Gastroesophageal sphincter (tissue), 4 donors: Measurements from ENCODE around the gene AUNIP. TPM values are rescaled to one million over a fixed set of nuclear protein-coding genes. Genes with fewer than 3 reads are reported as not detected.

ENCODE experiments used
- ATAC-seq: fragments of 150-250 bp; one replicate; pipeline ENCODE4 v1.9.1; 2016; ENCODE audit warnings: mild to moderate bottlenecking, moderate library complexity
- H3K27ac ChIP-seq, 4 donors: fragments of 200-600 bp; sonication (generic) in 3 of 4; 1 replicate in 3 of 4; 2 replicates in 1 of 4; pipeline ENCODE4 v1.5.1; 2016 to 2019
- H3K27me3 ChIP-seq: fragments of 200-600 bp; sonication (generic); one replicate; pipeline ENCODE4 v1.5.1; 2019
- H3K36me3 ChIP-seq, 2 donors: fragments of 200-600 bp; sonication (generic); one replicate each; pipeline ENCODE4 v1.5.1; 2019; ENCODE audit warnings: control low read depth in 1 of 2
- H3K4me1 ChIP-seq, 3 donors: fragments of 200-600 bp; sonication (generic); 1 replicate in 2 of 3; 2 replicates in 1 of 3; pipeline ENCODE4 v1.5.1; 2016 to 2019; ENCODE audit warnings: control low read depth in 2 of 3
- H3K4me3 ChIP-seq, 2 donors: fragments of 200-600 bp; sonication (generic); one replicate each; pipeline ENCODE4 v1.5.1; 2019; ENCODE audit warnings: mild to moderate bottlenecking in 1 of 2, moderate library complexity in 1 of 2
- H3K9me3 ChIP-seq, 3 donors: fragments of 200-600 bp; sonication (generic); one replicate each; pipeline ENCODE4 v1.5.1; 2017 to 2019; ENCODE audit warnings: control low read depth in 2 of 3
- CTCF ChIP-seq, 4 experiments: fragments of 200-600 bp in 2 of 4; fragments of 450-650 bp in 2 of 4; sonication (generic) in 1 of 4; IDR thresholded peaks; one replicate each; pipeline ENCODE4 v1.5.1; 2017 to 2019; ENCODE audit warnings: antibody characterized with exemption in 4 of 4, mild to moderate bottlenecking in 2 of 4, moderate library complexity in 2 of 4
- EP300 ChIP-seq: sonication (generic); formaldehyde crosslinking; IDR thresholded peaks from one replicate; pipeline ENCODE4 v1.6.1; 2017; ENCODE audit warnings: antibody characterized with exemption, mild to moderate bottlenecking
- POLR2A ChIP-seq, 2 donors: fragments of 450-650 bp; IDR thresholded peaks; one replicate each; pipeline ENCODE4 v1.6.1; 2017; ENCODE audit warnings: antibody characterized with exemption in 2 of 2, mild to moderate bottlenecking in 2 of 2, moderate library complexity in 1 of 2
- POLR2AphosphoS5 ChIP-seq: sonication (generic); formaldehyde crosslinking; IDR thresholded peaks from one replicate; pipeline ENCODE4 v1.6.1; 2017; ENCODE audit warnings: antibody characterized with exemption
- WGBS, 2 donors: methylation state at CpG; one replicate each; pipeline ENCODE4 v1.1.5; 2018; ENCODE audit warnings: low coverage in 1 of 2; 5-methylcytosine and 5-hydroxymethylcytosine counted together
- total RNA-seq, 4 donors: library from RNA; depleted of rRNA; stranded (reverse); fragments of >200 nt; gene quantifications; one replicate each; pipeline ENCODE4 v1.1.0, GENCODE V29; 2016

Gene AUNIP
- total RNA-seq, 4 donors from 2014 or later, result 0.52 to 1.1 TPM; not detected in 2

- Histone ChIP-seq H3K27ac (no peak overlapping the region), H3K4me1 (peaks cover 0 to 20% (median 6%) of the 10 kb centered on the region in 3 donors), H3K4me3 (no peak overlapping the region), H3K9me3 (no peaks in the 10 kb centered on the region), H3K36me3 (no peaks in the 10 kb centered on the region), H3K27me3 (peaks cover 8% of the 10 kb centered on the region)
- 82 to 93% methylated on average over 8 to 11 of the region's 11 CpGs for WGBS, 2 donors
- no peak for TF ChIP-seq CTCF (IDR thresholded peaks at IDR 0.05)
- TF ChIP-seq EP300, result no peak
- TF ChIP-seq POLR2A (IDR thresholded peaks at IDR 0.05), result no peak
- no peak for TF ChIP-seq POLR2AphosphoS5
- no peak for ATAC-seq
These were observed 2.4 kb downstream of the AUNIP start for GRCh38 chr1:25856856-25857255.

- TF ChIP-seq POLR2AphosphoS5, result no peak
- TF ChIP-seq CTCF (IDR thresholded peaks at IDR 0.05), result no peak
- TF ChIP-seq EP300, result no peak
- no peak for TF ChIP-seq POLR2A (IDR thresholded peaks at IDR 0.05)
- Histone ChIP-seq H3K27me3 (peaks cover 8% of the 10 kb centered on the region), H3K9me3 (no peaks in the 10 kb centered on the region), H3K4me1 (peaks cover 0 to 10% (median 6%) of the 10 kb centered on the region in 3 donors), H3K36me3 (no peaks in the 10 kb centered on the region), H3K27ac (no peak overlapping the region), H3K4me3 (no peak overlapping the region)
- ATAC-seq, result no peak
- 84 to 100% methylated on average over 2 of the region's 2 CpGs for WGBS, 2 donors
These were observed 4.7 kb downstream of the AUNIP start for GRCh38 chr1:25854554-25854953.

GRCh38 chr1:25848531-25848930 lies 10.7 kb downstream of the AUNIP start:
- no peak for ATAC-seq
- H3K36me3 ChIP-seq, result no peaks in the 10 kb centered on the region
- WGBS, 2 donors, result 63% methylated on average over 1 of the region's 1 CpG; no CpG with 5 or more reads in 1 of the 2 donors

GRCh38 chr1:25847929-25848328 lies 11.3 kb downstream of the AUNIP start:
- no peak overlapping the region for H3K27ac ChIP-seq
- no peaks in the 10 kb centered on the region for H3K4me1 ChIP-seq
- no peaks in the 10 kb centered on the region for H3K27me3 ChIP-seq
- TF ChIP-seq POLR2A (IDR thresholded peaks at IDR 0.05), result no peak
- no peak for TF ChIP-seq CTCF (IDR thresholded peaks at IDR 0.05)
- no peak for TF ChIP-seq EP300
- TF ChIP-seq POLR2AphosphoS5, result no peak
- no peak for ATAC-seq
- no peak overlapping the region for H3K4me3 ChIP-seq
- H3K36me3 ChIP-seq, result no peaks in the 10 kb centered on the region
- WGBS, 2 donors, result 13 to 48% methylated on average over 1 to 3 of the region's 4 CpGs
- no peaks in the 10 kb centered on the region for H3K9me3 ChIP-seq

More at GRCh38 chr1:25848531-25848930, 10.7 kb downstream of the AUNIP start:
- H3K9me3 ChIP-seq, result no peaks in the 10 kb centered on the region
- no peaks in the 10 kb centered on the region for H3K4me1 ChIP-seq
- no peak for TF ChIP-seq CTCF (IDR thresholded peaks at IDR 0.05)
- TF ChIP-seq EP300, result no peak
- TF ChIP-seq POLR2A (IDR thresholded peaks at IDR 0.05), result no peak
- H3K27me3 ChIP-seq, result peaks cover 4% of the 10 kb centered on the region
- no peak overlapping the region for H3K4me3 ChIP-seq
- H3K27ac ChIP-seq, result no peak overlapping the region

- no peak for ATAC-seq
- H3K36me3 ChIP-seq, result no peaks in the 10 kb centered on the region
- TF ChIP-seq POLR2AphosphoS5 (no peak), EP300 (no peak), CTCF (IDR thresholded peaks at IDR 0.05) (no peak)
- no peak overlapping the region for H3K27ac ChIP-seq
- H3K9me3 ChIP-seq, result no peaks in the 10 kb centered on the region
- 71 to 75% methylated on average over 4 to 5 of the region's 5 CpGs for WGBS, 2 donors
- no peak overlapping the region for H3K4me3 ChIP-seq
- no peaks in the 10 kb centered on the region for H3K27me3 ChIP-seq
- no peaks in the 10 kb centered on the region for H3K4me1 ChIP-seq
These were observed 13.6 kb downstream of the AUNIP start for GRCh38 chr1:25845664-25846063.
